PC-9 (cell line): ENCODE measurements around the gene UBN1. TPM values are rescaled to one million over a fixed set of nuclear protein-coding genes. Genes with fewer than 3 reads are reported as not detected.

ENCODE experiments used
- BruUV-seq: library from RNA; stranded (reverse); fragments of 400-500 nt; replicated peaks from 2 replicates; lab custom pipeline; 2021; lab: Mats Ljungman, UMichigan
- CTCF ChIA-PET: fragments of 300-600 bp; sonication (Branson Sonifier 250); formaldehyde crosslinking; loops from one replicate; lab custom pipeline; 2022; ENCODE audit warnings: antibody characterized with exemption; lab: Charles Lee
- POLR2A ChIA-PET: fragments of 300-600 bp; sonication (Branson Sonifier 250); formaldehyde crosslinking; loops from one replicate; lab custom pipeline; 2022; ENCODE audit warnings: antibody characterized with exemption; ENCODE audit not compliant: unreplicated experiment; lab: Charles Lee
- DNase-seq, 2 experiments: peaks; one replicate each; pipeline versions ENCODE4 v3.0.0 to v3.0.0-alpha.2; 2015 to 2022; ENCODE audit warnings: mixed read lengths in 1 of 2
- H2AFZ ChIP-seq: fragments of 200-600 bp; sonication (generic); 2 replicates; pipeline ENCODE4 v1.8.1; 2017; ENCODE audit warnings: antibody characterized with exemption
- H3F3A ChIP-seq: fragments of 200-600 bp; sonication (generic); 2 replicates; pipeline ENCODE4 v1.8.1; 2017; ENCODE audit warnings: antibody characterized with exemption, mild to moderate bottlenecking, low read depth; ENCODE audit not compliant: insufficient read depth
- H3K27ac ChIP-seq: fragments of 200-600 bp; sonication (generic); 2 replicates; pipeline ENCODE4 v1.6.1; 2016; ENCODE audit warnings: mixed run types
- H3K27me3 ChIP-seq: fragments of 200-600 bp; sonication (generic); 2 replicates; pipeline ENCODE4 v1.6.1; 2016; ENCODE audit warnings: low read depth, mixed run types; ENCODE audit not compliant: insufficient read depth
- H3K36me3 ChIP-seq: fragments of 200-600 bp; sonication (generic); 2 replicates; pipeline ENCODE4 v1.6.1; 2016; ENCODE audit warnings: low read depth, mixed run types
- H3K4me1 ChIP-seq: fragments of 200-600 bp; sonication (generic); replicated peaks from 2 replicates; pipeline ENCODE4 v1.6.1; 2016; ENCODE audit warnings: mixed run types; ENCODE audit not compliant: insufficient read depth
- H3K4me2 ChIP-seq: fragments of 200-600 bp; sonication (generic); 2 replicates; pipeline ENCODE4 v1.6.1; 2017; ENCODE audit warnings: mixed run types
- H3K4me3 ChIP-seq: fragments of 200-600 bp; sonication (generic); 2 replicates; pipeline ENCODE4 v1.6.1; 2016; ENCODE audit warnings: mixed run types
- H3K79me2 ChIP-seq: fragments of 200-600 bp; sonication (generic); 2 replicates; pipeline ENCODE4 v1.6.1; 2017; ENCODE audit warnings: low read depth, mixed run types
- H3K9me2 ChIP-seq: fragments of 200-600 bp; sonication (generic); 2 replicates; pipeline ENCODE4 v1.8.1; 2017; ENCODE audit warnings: mild to moderate bottlenecking; ENCODE audit not compliant: insufficient read depth
- H3K9me3 ChIP-seq: fragments of 200-600 bp; sonication (generic); 2 replicates; pipeline ENCODE4 v1.8.1; 2016; ENCODE audit warnings: low read depth; ENCODE audit not compliant: insufficient read depth
- H4K20me1 ChIP-seq: fragments of 200-600 bp; sonication (generic); 2 replicates; pipeline ENCODE4 v1.8.1; 2017; ENCODE audit not compliant: insufficient read depth
- CTCF ChIP-seq: fragments of 200-600 bp; sonication (generic); conservative IDR thresholded peaks from 2 replicates; pipeline ENCODE4 v1.6.1; 2017; ENCODE audit warnings: mixed run types, antibody characterized with exemption, mild to moderate bottlenecking, moderate library complexity
- EZH2 ChIP-seq: fragments of 200-600 bp; sonication (generic); IDR thresholded peaks from 2 replicates; pipeline ENCODE4 v1.8.0; 2017; ENCODE audit warnings: antibody characterized with exemption, low read depth
- intact Hi-C: fragments of 100-400 bp; cut with micrococcal nuclease; formaldehyde crosslinking; loops from one replicate; pipeline ENCODE4 v1.10.0; 2022; ENCODE audit not compliant: unreplicated experiment
- total RNA-seq: library from RNA; stranded (reverse); gene quantifications from 2 replicates; pipeline ENCODE4 v1.2.3, GENCODE V29; 2021

Gene UBN1
- total RNA-seq, 1 experiment from 2014 or later = 44.1 TPM

- Histone ChIP-seq H3K79me2 (peaks cover 25% of the 10 kb centered on the region), H3F3A (peaks cover 28% of the 10 kb centered on the region), H2AFZ (no peak overlapping the region), H3K4me1 (peaks cover 33% of the 10 kb centered on the region), H3K27ac (no peak overlapping the region), H3K9me2 (no peaks in the 10 kb centered on the region), H3K36me3 (no peaks in the 10 kb centered on the region; the same call in 1 of the 2 replicates), H3K9me3 (no peaks in the 10 kb centered on the region), H4K20me1 (no peaks in the 10 kb centered on the region), H3K27me3 (no peaks in the 10 kb centered on the region), H3K4me2 (no peak overlapping the region), H3K4me3 (no peak overlapping the region)
- CTCF ChIA-PET = no interaction called here
- TF ChIP-seq EZH2 = no peak
- TF ChIP-seq CTCF = no peak
- BruUV-seq = no TSS peak
- intact Hi-C loops = no loop called here
- POLR2A ChIA-PET = interaction anchor here (0.6 to 0.9 kb wide), 3 partner anchors 11 to 65 kb away, joined by 3 to 4 read pairs (median 4); partner anchors contain the start of gene DNAAF8
- DNase-seq = no peak
Observed at GRCh38 chr16:4799171-4799855, 48.0 kb upstream of the UBN1 start.

DNA sequence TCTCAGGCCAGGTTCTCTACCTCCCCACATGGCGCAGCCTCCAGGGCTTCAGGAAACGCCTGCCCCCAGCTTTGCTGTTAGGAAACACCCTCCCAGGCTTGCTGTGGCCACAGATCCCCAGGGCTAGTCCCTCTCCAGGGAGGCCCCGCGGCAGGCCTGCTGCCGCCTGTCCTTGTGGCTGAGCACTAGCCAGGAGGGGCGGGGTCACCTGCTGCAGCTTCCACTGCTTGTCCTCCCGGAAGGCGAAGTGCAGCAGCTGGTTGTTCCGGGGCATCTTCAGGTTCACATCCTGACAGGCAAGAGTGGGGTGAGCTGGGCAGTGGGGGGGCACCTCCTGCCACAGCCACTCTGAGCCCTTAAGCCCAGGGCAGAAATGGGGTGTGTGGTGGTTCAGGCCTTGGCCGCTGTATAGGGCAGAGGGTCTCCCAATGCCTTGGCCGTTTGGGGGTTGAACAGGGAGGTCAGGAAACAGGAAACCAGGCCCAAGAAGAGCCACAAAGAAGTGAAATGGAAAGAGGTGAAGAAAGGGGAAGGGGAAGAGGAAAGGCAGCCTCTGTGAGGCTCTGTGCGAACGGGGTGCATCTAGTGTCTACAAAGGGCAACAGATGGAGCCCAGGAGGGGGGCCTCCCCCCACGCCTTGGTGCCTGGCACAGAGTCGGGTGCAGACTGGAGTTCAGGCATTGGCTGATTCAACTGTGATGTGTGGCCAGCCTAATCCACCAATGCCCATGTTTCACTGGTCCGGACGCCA is 46.8 kb upstream of the UBN1 start:
- CTCF ChIA-PET = no interaction called here
- Histone ChIP-seq H4K20me1 (no peaks in the 10 kb centered on the region), H3K36me3 (no peaks in the 10 kb centered on the region; the same call in 1 of the 2 replicates), H3K4me1 (peaks cover 27% of the 10 kb centered on the region), H3K4me3 (no peak overlapping the region), H2AFZ (no peak overlapping the region), H3K9me3 (no peaks in the 10 kb centered on the region), H3K9me2 (no peaks in the 10 kb centered on the region), H3K79me2 (peaks cover 23% of the 10 kb centered on the region), H3K27ac (no peak overlapping the region), H3K27me3 (no peaks in the 10 kb centered on the region), H3F3A (peaks cover 28% of the 10 kb centered on the region), H3K4me2 (peak overlapping the region; percentile 96)
- intact Hi-C loops = no loop called here
- BruUV-seq = no TSS peak
- DNase-seq = peak in 1 of 2 experiments; percentile 71
- POLR2A ChIA-PET = interaction anchor here (0.6 kb wide), 1 partner anchor 28 kb away, joined by 5 read pairs; no protein-coding TSS in a partner anchor
- TF ChIP-seq CTCF (no peak), EZH2 (no peak)

DNA sequence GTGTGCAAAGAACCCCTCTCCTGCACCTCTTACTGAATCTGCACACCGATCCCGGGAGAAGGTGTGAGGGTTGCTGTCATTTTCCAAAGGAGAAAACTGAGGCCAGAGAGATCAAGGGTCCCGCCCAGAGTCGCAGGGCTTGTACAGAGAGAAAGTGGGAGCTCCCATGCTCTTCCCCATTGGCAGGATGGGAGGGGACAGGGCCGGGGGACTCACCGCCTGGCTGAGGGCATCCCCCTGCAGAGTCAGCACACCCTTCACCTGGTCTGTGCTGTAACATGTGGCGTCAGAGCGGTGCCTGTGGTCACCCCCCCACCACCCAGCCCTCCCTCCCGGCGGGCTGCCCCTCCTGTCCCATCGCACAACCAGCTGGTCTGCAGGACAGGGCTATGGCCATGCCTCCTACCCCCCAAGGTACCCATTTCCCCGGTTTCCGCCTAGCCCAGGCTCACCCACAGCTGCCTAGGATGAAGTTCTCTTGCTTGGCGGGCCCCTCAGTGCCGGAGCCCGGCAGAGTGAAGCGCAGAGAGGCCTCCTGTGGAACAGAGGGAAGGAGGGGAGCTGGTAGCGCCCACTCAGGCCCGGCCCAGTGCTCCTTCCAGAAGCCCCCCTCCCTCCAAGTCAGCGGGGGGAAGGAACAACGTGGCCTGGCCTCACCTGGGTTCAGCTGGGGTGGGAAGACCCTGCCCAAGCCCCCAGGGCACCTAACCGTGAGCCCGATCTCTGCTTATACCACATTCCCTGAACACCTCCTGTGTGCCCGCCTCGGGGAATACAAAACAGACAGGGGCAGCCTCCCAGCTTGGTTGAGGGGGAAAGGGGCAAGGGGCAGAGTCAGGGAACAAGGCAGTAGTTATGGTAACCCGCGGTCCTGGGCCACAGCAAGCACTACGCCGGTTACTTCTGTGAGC is 46.0 kb upstream of the UBN1 start:
- intact Hi-C loops = no loop called here
- H3K36me3 ChIP-seq = no peaks in the 10 kb centered on the region; the same call in 1 of the 2 replicates
- H3K79me2 ChIP-seq = peaks cover 14% of the 10 kb centered on the region
- ChIA-PET CTCF (no interaction called here), POLR2A (interaction anchor here (0.5 to 0.7 kb wide), 4 partner anchors 17 to 328 kb away, joined by 3 to 4 read pairs (median 4); no protein-coding TSS in a partner anchor)
- H3K27ac ChIP-seq = peak overlapping the region; percentile 76
- H4K20me1 ChIP-seq = no peaks in the 10 kb centered on the region
- no peaks in the 10 kb centered on the region for H3K27me3 ChIP-seq
- H3F3A ChIP-seq = peaks cover 28% of the 10 kb centered on the region
- no peaks in the 10 kb centered on the region for H3K9me3 ChIP-seq
- TF ChIP-seq CTCF = no peak
- no peak for TF ChIP-seq EZH2
- H3K4me2 ChIP-seq = peak overlapping the region; percentile 96
- H3K4me3 ChIP-seq = peak overlapping the region; percentile 81
- DNase-seq = no peak
- peak overlapping the region; percentile 34; the same call in 1 of the 2 replicates for H2AFZ ChIP-seq
- H3K4me1 ChIP-seq = peaks cover 23% of the 10 kb centered on the region
- H3K9me2 ChIP-seq = no peaks in the 10 kb centered on the region
- TSS peak; percentile 44 for BruUV-seq
